HCT116 (cell line): ENCODE data around the gene PITRM1.

Source experiments
- CBX3 ChIP-seq: IDR thresholded peaks from 2 replicates; pipeline ENCODE4 v1.6.1; 2012; ENCODE audit warnings: low read depth
- CEBPB ChIP-seq: IDR thresholded peaks from 2 replicates; pipeline ENCODE4 v1.6.1; 2012; ENCODE audit warnings: low read depth
- EZH2 ChIP-seq: fragments of 200-600 bp; sonication (generic); IDR thresholded peaks from 2 replicates; pipeline ENCODE4 v1.6.1; 2017; ENCODE audit warnings: antibody characterized with exemption, mixed run types
- EZH2phosphoT487 ChIP-seq: fragments of 200-600 bp; IDR thresholded peaks from 2 replicates; pipeline ENCODE4 v1.6.1; 2018; ENCODE audit warnings: antibody characterized with exemption, borderline replicate concordance
- JUND ChIP-seq: IDR thresholded peaks from 2 replicates; pipeline ENCODE4 v1.6.1; 2012
- POLR2A ChIP-seq: IDR thresholded peaks from 2 replicates; pipeline ENCODE4 v1.7.0; 2011; ENCODE audit warnings: borderline replicate concordance; ENCODE audit not compliant: insufficient read depth, insufficient read length; ENCODE audit errors: extremely low read depth
- POLR2AphosphoS5 ChIP-seq: IDR thresholded peaks from 2 replicates; pipeline ENCODE4 v1.6.1; 2011; ENCODE audit warnings: mild to moderate bottlenecking, low read depth, low read length, moderate library complexity
- RAD21 ChIP-seq: IDR thresholded peaks from 2 replicates; pipeline ENCODE4 v1.6.1; 2012; ENCODE audit warnings: low read depth, mild to moderate bottlenecking
- TCF7L2 ChIP-seq: IDR thresholded peaks from 2 replicates; pipeline ENCODE4 v1.7.0; 2011; ENCODE audit warnings: borderline replicate concordance, inconsistent platforms; ENCODE audit not compliant: insufficient read depth, insufficient read length; ENCODE audit errors: extremely low read depth
- ZFX ChIP-seq: fragments of 450-650 bp; IDR thresholded peaks from 2 replicates; pipeline ENCODE4 v1.6.1; 2017
- TF ChIP-seq, protein P1 (sequence below), 3 experiments: fragments of 200-600 bp in 1 of 3; sonication (generic) in 1 of 3; IDR thresholded peaks in 2 of 3; conservative IDR thresholded peaks in 1 of 3; 2 replicates each; pipeline ENCODE4 v1.5.1; 2012 to 2017; ENCODE audit warnings: low read depth in 2 of 3, low read length in 2 of 3, antibody characterized with exemption in 1 of 3, borderline replicate concordance in 1 of 3, control low read depth in 1 of 3, mild to moderate bottlenecking in 1 of 3, mixed read lengths in 1 of 3, mixed run types in 1 of 3, moderate library complexity in 1 of 3; ENCODE audit not compliant: insufficient read depth in 1 of 3
- TF ChIP-seq, protein P2 (sequence below): IDR thresholded peaks from 2 replicates; pipeline ENCODE4 v1.6.1; 2012; ENCODE audit warnings: low read depth
- TF ChIP-seq, protein P3 (sequence below): IDR thresholded peaks from 2 replicates; pipeline ENCODE4 v1.6.1; 2012

DNA sequence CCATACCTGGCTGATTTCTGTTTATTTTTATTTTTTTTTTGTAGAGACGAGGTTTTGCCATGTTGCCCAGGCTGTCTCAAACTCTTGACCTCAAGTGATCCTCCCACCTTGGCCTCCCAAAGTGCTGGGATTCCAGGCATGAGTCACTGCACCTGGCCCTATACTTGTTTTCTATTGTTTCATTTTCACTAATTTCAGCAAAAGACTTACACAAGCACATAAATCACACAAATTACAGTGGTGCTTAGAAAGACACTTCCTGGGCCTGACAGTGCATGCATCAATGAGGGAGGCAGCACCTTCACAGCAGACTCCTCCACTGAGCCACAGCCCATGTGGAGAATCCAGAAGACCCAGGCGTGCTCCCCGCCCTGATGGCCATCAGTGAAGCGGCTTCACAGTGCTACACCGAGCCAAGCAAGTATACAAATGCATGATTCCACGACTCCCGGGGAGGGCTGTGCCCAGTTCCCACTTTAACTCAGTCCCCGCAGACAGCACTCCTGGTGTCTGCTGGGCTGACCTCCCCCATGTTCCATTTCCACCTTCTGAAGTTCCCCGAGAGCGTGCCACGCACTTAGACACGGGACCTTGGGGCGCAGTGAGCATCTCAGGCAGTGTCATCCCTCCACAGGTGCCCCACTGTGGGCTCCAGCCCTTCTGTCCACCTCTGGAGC is 20.6 kb downstream of the PITRM1 start:
- TF ChIP-seq EZH2, result no peak
- TF ChIP-seq POLR2AphosphoS5, result no peak
- TF ChIP-seq, protein P1, sequence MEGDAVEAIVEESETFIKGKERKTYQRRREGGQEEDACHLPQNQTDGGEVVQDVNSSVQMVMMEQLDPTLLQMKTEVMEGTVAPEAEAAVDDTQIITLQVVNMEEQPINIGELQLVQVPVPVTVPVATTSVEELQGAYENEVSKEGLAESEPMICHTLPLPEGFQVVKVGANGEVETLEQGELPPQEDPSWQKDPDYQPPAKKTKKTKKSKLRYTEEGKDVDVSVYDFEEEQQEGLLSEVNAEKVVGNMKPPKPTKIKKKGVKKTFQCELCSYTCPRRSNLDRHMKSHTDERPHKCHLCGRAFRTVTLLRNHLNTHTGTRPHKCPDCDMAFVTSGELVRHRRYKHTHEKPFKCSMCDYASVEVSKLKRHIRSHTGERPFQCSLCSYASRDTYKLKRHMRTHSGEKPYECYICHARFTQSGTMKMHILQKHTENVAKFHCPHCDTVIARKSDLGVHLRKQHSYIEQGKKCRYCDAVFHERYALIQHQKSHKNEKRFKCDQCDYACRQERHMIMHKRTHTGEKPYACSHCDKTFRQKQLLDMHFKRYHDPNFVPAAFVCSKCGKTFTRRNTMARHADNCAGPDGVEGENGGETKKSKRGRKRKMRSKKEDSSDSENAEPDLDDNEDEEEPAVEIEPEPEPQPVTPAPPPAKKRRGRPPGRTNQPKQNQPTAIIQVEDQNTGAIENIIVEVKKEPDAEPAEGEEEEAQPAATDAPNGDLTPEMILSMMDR (IDR thresholded peaks at IDR 0.05 in 2 of 3, conservative IDR thresholded peaks at IDR 0.05 in 1 of 3; ENCODE audit: borderline replicate concordance in 1 of 3, insufficient read depth in 1 of 3, low read depth in 2 of 3, low read length in 2 of 3), result no peak
- no peak for TF ChIP-seq RAD21
- no peak for TF ChIP-seq ZFX
- TF ChIP-seq, protein P2, sequence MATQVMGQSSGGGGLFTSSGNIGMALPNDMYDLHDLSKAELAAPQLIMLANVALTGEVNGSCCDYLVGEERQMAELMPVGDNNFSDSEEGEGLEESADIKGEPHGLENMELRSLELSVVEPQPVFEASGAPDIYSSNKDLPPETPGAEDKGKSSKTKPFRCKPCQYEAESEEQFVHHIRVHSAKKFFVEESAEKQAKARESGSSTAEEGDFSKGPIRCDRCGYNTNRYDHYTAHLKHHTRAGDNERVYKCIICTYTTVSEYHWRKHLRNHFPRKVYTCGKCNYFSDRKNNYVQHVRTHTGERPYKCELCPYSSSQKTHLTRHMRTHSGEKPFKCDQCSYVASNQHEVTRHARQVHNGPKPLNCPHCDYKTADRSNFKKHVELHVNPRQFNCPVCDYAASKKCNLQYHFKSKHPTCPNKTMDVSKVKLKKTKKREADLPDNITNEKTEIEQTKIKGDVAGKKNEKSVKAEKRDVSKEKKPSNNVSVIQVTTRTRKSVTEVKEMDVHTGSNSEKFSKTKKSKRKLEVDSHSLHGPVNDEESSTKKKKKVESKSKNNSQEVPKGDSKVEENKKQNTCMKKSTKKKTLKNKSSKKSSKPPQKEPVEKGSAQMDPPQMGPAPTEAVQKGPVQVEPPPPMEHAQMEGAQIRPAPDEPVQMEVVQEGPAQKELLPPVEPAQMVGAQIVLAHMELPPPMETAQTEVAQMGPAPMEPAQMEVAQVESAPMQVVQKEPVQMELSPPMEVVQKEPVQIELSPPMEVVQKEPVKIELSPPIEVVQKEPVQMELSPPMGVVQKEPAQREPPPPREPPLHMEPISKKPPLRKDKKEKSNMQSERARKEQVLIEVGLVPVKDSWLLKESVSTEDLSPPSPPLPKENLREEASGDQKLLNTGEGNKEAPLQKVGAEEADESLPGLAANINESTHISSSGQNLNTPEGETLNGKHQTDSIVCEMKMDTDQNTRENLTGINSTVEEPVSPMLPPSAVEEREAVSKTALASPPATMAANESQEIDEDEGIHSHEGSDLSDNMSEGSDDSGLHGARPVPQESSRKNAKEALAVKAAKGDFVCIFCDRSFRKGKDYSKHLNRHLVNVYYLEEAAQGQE, result no peak
- TF ChIP-seq EZH2phosphoT487, result no peak
- no peak for TF ChIP-seq CEBPB
- TF ChIP-seq POLR2A, result no peak
- no peak for TF ChIP-seq TCF7L2
- TF ChIP-seq, protein P3, sequence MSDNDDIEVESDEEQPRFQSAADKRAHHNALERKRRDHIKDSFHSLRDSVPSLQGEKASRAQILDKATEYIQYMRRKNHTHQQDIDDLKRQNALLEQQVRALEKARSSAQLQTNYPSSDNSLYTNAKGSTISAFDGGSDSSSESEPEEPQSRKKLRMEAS, result no peak
- no peak for TF ChIP-seq JUND
- no peak for TF ChIP-seq CBX3
